Stimulated activated CD4-positive, alpha-beta T cell treated with anti-CD3 and anti-CD28 coated beads, Interleukin-4, amount 100 ng/mL, for 48 hours (primary cell): ENCODE results near the gene PXDC1.

Source experiments
- DNase-seq, 2 donors: peaks; one replicate each; pipeline ENCODE4 v3.0.0-alpha.2; 2020; ENCODE audit warnings: low read depth in 2 of 2

The PXDC1 gene

GRCh38 chr6:3747100-3747737 lies 4.3 kb downstream of the PXDC1 start:
- no peak for DNase-seq

GRCh38 chr6:3746696-3747095 lies 4.8 kb downstream of the PXDC1 start:
- no peak for DNase-seq

- DNase-seq = no peak
Measured at GRCh38 chr6:3746119-3746691, 5.3 kb downstream of the PXDC1 start.

GRCh38 chr6:3745566-3746118 lies 5.9 kb downstream of the PXDC1 start:
- no peak for DNase-seq

GRCh38 chr6:3744901-3745470 lies 6.5 kb downstream of the PXDC1 start:
- DNase-seq = no peak

GRCh38 chr6:3744211-3744900 lies 7.2 kb downstream of the PXDC1 start:
- no peak for DNase-seq

GRCh38 chr6:3743541-3743940 lies 8.0 kb downstream of the PXDC1 start:
- DNase-seq = no peak

GRCh38 chr6:3742426-3743344 lies 8.8 kb downstream of the PXDC1 start:
- DNase-seq = peak; percentile 82 to 96

- no peak for DNase-seq
Measured at GRCh38 chr6:3742076-3742425, 9.5 kb downstream of the PXDC1 start.

- no peak for DNase-seq
Measured at GRCh38 chr6:3741477-3741871, 10.0 kb downstream of the PXDC1 start.

- DNase-seq = no peak
Measured at GRCh38 chr6:3740551-3741476, 10.7 kb downstream of the PXDC1 start.

- no peak for DNase-seq
Measured at GRCh38 chr6:3739311-3739897, 12.1 kb downstream of the PXDC1 start.

GRCh38 chr6:3738381-3739131 lies 13.0 kb downstream of the PXDC1 start:
- no peak for DNase-seq

GRCh38 chr6:3737831-3738210 lies 13.7 kb downstream of the PXDC1 start:
- no peak for DNase-seq

- DNase-seq = no peak
Measured at GRCh38 chr6:3737149-3737830, 14.2 kb downstream of the PXDC1 start.

GRCh38 chr6:3735029-3735605 lies 16.4 kb downstream of the PXDC1 start:
- DNase-seq = no peak

GRCh38 chr6:3734023-3734422 lies 17.5 kb downstream of the PXDC1 start:
- no peak for DNase-seq

- DNase-seq = no peak
Measured at GRCh38 chr6:3733321-3733925, 18.1 kb downstream of the PXDC1 start.
